Prostate gland (tissue), 2 donors: Measurements from ENCODE around the gene TNNI2. TPM values are rescaled to one million over a fixed set of nuclear protein-coding genes. Genes with fewer than 3 reads are reported as not detected.

Source experiments
- DNase-seq: peaks from one replicate; pipeline ENCODE4 v3.0.0-alpha.2; 2019; ENCODE audit warnings: low spot score
- H3K27ac ChIP-seq, 2 donors: fragments of 200-600 bp; sonication (generic); 2 replicates each; pipeline ENCODE4 v1.5.1; 2017 to 2019
- H3K27me3 ChIP-seq: fragments of 200-600 bp; sonication (generic); replicated peaks from 2 replicates; pipeline ENCODE4 v1.5.1; 2019; ENCODE audit not compliant: insufficient read depth
- H3K36me3 ChIP-seq, 2 donors: fragments of 200-600 bp; sonication (generic); 1 replicate in 1 of 2; 2 replicates in 1 of 2; pipeline versions ENCODE4 v1.5.1 to v1.8.1; 2017 to 2019
- H3K4me1 ChIP-seq: fragments of 200-600 bp; sonication (generic); replicated peaks from 2 replicates; pipeline ENCODE4 v1.5.1; 2019
- H3K4me3 ChIP-seq, 2 donors: fragments of 200-600 bp; sonication (generic); 2 replicates each; pipeline ENCODE4 v1.5.1; 2017 to 2019
- H3K9me3 ChIP-seq: fragments of 200-600 bp; sonication (generic); 2 replicates; pipeline ENCODE4 v1.5.1; 2017
- CTCF ChIP-seq, 4 experiments: fragments of 200-600 bp in 2 of 4; fragments of 450-650 bp in 2 of 4; sonication (generic) in 2 of 4; IDR thresholded peaks; 1 replicate in 3 of 4; 2 replicates in 1 of 4; pipeline ENCODE4 v1.5.1; 2016 to 2019; ENCODE audit warnings: antibody characterized with exemption in 4 of 4, mild to moderate bottlenecking in 2 of 4, moderate library complexity in 2 of 4
- POLR2A ChIP-seq: fragments of 450-650 bp; IDR thresholded peaks from one replicate; pipeline ENCODE4 v1.6.1; 2016; ENCODE audit warnings: antibody characterized with exemption, mild to moderate bottlenecking
- POLR2AphosphoS5 ChIP-seq: sonication (generic); formaldehyde crosslinking; IDR thresholded peaks from one replicate; pipeline ENCODE4 v1.6.1; 2017; ENCODE audit warnings: antibody characterized with exemption
- WGBS: methylation state at CpG from one replicate; pipeline ENCODE4 v1.1.5; 2018; 5-methylcytosine and 5-hydroxymethylcytosine counted together
- intact Hi-C: fragments of 100-400 bp; cut with DNase I; formaldehyde crosslinking; loops from one replicate; pipeline ENCODE4 v1.14.2; 2022
- total RNA-seq, 2 donors: library from RNA; depleted of rRNA; stranded (reverse); fragments of >200 nt; gene quantifications; one replicate each; pipeline ENCODE4 v1.1.0, GENCODE V29; 2016

The TNNI2 gene
- total RNA-seq, 2 donors from 2014 or later: 5.5 TPM; not detected in 1

DNA sequence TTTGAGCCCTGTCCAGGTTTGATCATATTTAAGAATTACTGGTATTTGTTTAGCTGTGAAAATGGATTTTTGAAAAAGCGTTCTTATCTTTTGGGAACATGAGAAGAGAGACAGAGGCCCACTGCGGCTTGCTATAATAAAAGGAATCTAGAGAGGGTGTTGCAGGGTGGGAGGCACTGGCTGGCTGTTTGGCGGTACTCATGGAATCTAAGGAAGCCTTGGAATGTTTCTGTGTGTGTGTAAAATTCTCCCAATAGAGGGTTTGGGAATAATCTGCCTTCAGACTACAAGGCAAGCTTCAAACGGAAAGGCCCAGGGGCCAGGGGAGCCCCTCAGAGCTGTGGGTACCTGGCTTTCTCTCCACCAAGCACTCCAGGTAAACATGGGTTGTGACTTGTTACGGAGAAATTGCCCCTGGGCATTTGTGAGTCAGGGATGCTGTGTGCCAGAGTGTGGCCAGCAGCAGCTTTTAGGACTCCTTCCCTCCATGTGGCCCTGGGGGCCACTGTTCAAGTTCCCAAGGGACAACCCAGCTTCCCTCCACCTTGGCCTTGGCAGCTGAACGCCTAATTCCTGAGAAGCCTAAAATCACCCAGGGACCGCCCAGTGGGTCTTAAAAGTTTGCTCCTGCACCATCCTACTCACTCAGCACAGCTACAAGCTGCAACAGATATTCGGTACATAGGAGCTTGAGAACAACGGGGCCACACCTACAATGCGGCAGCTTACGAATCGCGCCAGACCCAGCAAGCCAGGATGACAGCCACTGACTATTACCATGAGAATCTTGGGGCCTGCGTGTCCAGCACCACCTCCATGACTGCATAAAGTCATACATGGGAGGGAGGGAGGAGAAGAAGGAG is 18.1 kb upstream of the TNNI2 start:
- Histone ChIP-seq H3K36me3 (no peaks in the 10 kb centered on the region), H3K27ac (no peak overlapping the region), H3K4me3 (no peak overlapping the region), H3K4me1 (no peaks in the 10 kb centered on the region), H3K27me3 (no peaks in the 10 kb centered on the region), H3K9me3 (no peaks in the 10 kb centered on the region)
- TF ChIP-seq POLR2AphosphoS5 (no peak), CTCF (IDR thresholded peaks at IDR 0.05) (no peak), POLR2A (no peak)
- 71% methylated on average over 14 of the region's 14 CpGs for WGBS
- no peak for DNase-seq
- intact Hi-C loops: no loop called here

DNA sequence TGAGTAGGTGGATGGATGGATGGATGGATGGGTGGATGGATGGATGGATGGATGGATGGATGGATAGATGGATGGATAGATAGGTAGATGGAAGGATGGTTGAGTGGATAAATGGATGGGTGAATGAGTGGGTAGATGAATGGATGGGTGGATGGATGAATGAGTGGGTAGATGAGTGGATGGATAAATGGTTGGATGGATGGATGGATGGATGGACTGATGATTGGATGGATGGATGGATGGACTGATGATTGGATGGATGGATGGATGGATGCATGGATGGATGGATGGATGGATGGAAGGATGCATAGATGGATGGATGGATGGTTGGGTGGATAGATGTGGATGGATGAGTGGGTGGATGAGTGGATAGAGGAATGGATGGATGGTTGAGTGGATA is 17.2 kb upstream of the TNNI2 start:
- Histone ChIP-seq H3K4me1 (no peaks in the 10 kb centered on the region), H3K36me3 (no peaks in the 10 kb centered on the region), H3K27ac (no peak overlapping the region), H3K4me3 (no peak overlapping the region), H3K9me3 (no peaks in the 10 kb centered on the region), H3K27me3 (no peaks in the 10 kb centered on the region)
- no peak for DNase-seq
- TF ChIP-seq CTCF (IDR thresholded peaks at IDR 0.05) (no peak), POLR2A (no peak), POLR2AphosphoS5 (no peak)
- intact Hi-C loops: no loop called here

DNA sequence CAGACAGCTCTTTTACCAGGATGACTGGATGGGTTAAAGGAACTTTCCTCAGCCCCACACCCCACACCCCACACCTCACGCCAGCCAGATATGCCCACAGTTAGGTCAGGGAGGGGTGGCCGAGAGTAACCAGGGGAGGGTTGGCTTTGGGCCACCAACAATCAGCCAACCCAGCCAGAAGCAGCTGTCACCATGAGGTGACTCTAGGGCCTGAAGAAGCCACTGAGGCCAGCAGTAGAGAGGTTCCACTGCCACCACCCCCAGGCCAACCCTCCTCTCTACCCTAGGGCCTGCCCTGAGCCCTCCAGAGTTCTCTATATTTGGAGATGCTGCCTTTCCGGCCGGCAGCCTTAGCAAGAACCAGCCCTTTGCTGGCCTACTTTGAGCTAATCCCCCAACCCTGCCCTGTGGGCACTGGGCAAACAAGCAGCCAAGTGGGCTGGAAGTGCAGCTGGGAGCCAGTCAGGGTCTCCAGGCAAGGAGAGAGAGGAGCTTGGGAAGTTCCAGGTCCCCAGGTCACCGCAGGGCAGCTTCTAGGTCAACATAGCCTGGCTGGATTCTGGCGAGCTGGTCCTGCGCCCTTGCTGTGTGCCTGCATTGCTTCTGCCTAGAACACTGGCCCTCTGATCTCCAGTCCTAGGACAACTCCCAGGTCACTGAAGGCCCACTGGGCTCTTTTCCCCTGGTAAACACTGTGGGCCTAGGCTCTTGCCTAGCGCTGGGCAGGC is 16.0 kb upstream of the TNNI2 start:
- Histone ChIP-seq H3K27ac (no peak overlapping the region), H3K9me3 (no peaks in the 10 kb centered on the region), H3K4me1 (peaks cover 5% of the 10 kb centered on the region), H3K4me3 (no peak overlapping the region), H3K27me3 (no peaks in the 10 kb centered on the region), H3K36me3 (no peaks in the 10 kb centered on the region)
- intact Hi-C loops: no loop called here
- DNase-seq: no peak
- TF ChIP-seq CTCF (IDR thresholded peaks at IDR 0.05) (no peak), POLR2A (no peak), POLR2AphosphoS5 (no peak)
- 88% methylated on average over 8 of the region's 8 CpGs for whole genome bisulfite sequencing

DNA sequence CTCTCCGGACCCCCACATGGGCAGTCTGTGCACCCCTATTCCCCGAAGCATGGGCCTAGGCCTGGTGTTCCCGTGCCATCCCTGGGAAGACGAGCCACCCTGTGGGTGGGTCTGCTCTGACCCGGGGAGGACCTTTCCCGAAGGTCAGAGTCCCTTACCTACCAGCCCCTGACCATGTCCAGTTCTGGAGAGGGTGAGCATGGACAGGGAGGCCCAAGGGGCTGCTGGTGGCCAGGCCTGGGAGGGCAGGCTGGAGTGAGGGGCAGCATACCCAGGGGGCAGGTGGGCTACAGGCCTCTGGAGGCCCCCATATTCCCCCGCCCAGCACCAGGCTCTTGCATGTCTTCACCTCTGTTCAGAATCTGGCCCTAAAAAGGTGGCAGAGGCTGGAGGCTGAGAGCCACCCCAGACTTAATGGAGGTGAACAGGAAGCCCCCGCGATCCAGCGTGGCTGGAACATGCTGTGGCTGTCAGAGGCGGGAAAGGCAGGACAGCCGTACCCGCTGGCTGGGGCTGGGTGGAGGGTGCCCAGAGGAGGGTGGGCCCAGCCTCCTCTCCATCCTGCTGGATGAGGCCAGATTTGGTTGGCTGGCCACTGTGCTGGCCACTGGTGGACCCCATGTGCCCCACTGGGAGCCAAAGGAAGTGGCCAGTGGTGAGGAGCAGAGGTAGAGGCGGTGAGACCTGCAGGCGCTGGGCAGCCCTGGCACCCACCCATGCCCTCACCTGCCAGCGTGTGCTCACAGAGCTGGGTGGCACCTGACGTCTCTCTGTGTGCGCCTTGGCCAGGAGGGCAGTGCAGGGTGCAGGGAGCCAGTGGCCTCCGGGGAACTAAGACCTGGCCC is 15.2 kb upstream of the TNNI2 start:
- no peak overlapping the region for H3K27ac ChIP-seq
- H3K9me3 ChIP-seq: no peaks in the 10 kb centered on the region
- peaks cover 5% of the 10 kb centered on the region for H3K4me1 ChIP-seq
- WGBS: 90% methylated on average over 18 of the region's 19 CpGs
- no peak overlapping the region for H3K4me3 ChIP-seq
- intact Hi-C loops: no loop called here
- no peak for DNase-seq
- no peak for TF ChIP-seq CTCF (IDR thresholded peaks at IDR 0.05)
- TF ChIP-seq POLR2AphosphoS5: no peak
- no peak for TF ChIP-seq POLR2A
- H3K36me3 ChIP-seq: no peaks in the 10 kb centered on the region
- no peaks in the 10 kb centered on the region for H3K27me3 ChIP-seq
